ENCODE results near the gene DPF3. TPM values are rescaled to one million over a fixed set of nuclear protein-coding genes. Genes with fewer than 3 reads are reported as not detected.

DPF3 gene
- total RNA-seq, 1 experiment from 2014 or later = 0.31 TPM

DNA sequence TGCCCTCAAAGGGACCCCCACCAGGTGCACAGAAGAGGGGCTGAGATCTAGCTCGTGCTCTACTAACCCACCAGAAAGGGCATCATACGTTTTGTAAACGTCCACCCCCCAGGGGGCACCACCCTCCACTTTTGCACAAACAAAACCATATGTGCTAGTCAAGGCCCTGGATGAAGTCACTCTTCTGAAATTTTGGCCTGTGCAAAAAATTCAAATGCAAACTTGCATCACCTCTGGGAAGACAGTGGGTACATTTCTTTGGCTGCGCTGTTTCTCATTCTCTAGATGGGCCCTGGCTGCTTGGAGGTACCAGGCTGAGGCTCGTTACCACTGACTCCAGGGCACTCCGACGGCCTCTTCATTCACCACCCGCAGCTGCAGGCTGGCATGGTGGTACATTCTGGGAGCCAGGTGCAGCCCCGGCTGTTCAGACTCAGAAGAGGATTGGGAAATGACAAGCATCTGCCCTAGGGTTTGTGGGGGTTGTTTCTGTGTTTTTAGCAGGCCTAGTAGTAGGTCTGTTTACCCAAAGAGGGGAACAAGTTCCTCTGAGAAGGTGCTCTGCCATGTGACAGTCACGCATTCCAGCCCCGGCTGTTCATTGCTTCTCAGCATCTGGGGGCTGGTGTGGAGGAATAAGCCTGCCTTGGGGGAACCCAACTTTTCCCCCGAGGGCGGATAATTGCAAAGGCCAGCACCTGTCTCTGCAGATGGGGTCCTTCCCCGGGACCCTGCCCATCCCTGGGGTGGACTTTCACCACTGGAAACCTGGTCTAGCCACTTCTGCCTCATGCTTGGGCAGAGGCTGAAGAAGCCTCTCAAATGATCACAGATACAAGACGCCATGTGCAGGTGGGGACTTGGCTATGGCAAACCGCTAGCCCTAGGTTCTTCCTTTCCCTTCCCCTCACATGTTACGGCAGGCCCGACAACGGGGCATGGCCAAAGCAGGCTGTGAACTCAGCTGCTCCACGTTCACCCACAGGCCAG lies 147.6 kb downstream of the DPF3 start:
- no peak overlapping the region for H3K27ac Mint-ChIP-seq
- H3K9me3 Mint-ChIP-seq = peaks cover 21% of the 10 kb centered on the region
- no peaks in the 10 kb centered on the region; the same call in none of the 2 replicates for H3K27me3 Mint-ChIP-seq (ENCODE audit: low read depth)
- peaks cover 13% of the 10 kb centered on the region for H3K4me1 Mint-ChIP-seq
- DNase-seq (ENCODE audit: low spot score) = no peak
- ATAC-seq = no peak
- ChIA-PET CTCF (interaction anchor here (1.3 kb wide), 1 partner anchor 159 kb away, joined by 4 read pairs; no protein-coding TSS in a partner anchor), POLR2A (interaction anchor here (0.5 kb wide), 1 partner anchor 265 kb away, joined by 6 read pairs; no protein-coding TSS in a partner anchor)
- TF ChIP-seq ELF4 (CRISPR knock-in tag; IDR thresholded peaks at IDR 0.05; ENCODE audit: low read depth) = no peak
- no peak for TF ChIP-seq E2F4 (CRISPR knock-in tag; IDR thresholded peaks at IDR 0.05; ENCODE audit: borderline replicate concordance, low read depth)
- TF ChIP-seq ZNF121 (CRISPR knock-in tag; IDR thresholded peaks at IDR 0.05) = no peak
- no peak for TF ChIP-seq FOXP1 (CRISPR knock-in tag; IDR thresholded peaks at IDR 0.05; ENCODE audit: borderline replicate concordance)
- TF ChIP-seq, protein P1, sequence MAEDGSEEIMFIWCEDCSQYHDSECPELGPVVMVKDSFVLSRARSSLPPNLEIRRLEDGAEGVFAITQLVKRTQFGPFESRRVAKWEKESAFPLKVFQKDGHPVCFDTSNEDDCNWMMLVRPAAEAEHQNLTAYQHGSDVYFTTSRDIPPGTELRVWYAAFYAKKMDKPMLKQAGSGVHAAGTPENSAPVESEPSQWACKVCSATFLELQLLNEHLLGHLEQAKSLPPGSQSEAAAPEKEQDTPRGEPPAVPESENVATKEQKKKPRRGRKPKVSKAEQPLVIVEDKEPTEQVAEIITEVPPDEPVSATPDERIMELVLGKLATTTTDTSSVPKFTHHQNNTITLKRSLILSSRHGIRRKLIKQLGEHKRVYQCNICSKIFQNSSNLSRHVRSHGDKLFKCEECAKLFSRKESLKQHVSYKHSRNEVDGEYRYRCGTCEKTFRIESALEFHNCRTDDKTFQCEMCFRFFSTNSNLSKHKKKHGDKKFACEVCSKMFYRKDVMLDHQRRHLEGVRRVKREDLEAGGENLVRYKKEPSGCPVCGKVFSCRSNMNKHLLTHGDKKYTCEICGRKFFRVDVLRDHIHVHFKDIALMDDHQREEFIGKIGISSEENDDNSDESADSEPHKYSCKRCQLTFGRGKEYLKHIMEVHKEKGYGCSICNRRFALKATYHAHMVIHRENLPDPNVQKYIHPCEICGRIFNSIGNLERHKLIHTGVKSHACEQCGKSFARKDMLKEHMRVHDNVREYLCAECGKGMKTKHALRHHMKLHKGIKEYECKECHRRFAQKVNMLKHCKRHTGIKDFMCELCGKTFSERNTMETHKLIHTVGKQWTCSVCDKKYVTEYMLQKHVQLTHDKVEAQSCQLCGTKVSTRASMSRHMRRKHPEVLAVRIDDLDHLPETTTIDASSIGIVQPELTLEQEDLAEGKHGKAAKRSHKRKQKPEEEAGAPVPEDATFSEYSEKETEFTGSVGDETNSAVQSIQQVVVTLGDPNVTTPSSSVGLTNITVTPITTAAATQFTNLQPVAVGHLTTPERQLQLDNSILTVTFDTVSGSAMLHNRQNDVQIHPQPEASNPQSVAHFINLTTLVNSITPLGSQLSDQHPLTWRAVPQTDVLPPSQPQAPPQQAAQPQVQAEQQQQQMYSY (CRISPR knock-in tag; IDR thresholded peaks at IDR 0.05) = no peak
- TF ChIP-seq ETV6 (CRISPR knock-in tag; IDR thresholded peaks at IDR 0.05) = no peak
- no peak for TF ChIP-seq NFE2L1 (CRISPR knock-in tag; IDR thresholded peaks at IDR 0.05)
- TF ChIP-seq CREB1 (CRISPR knock-in tag; IDR thresholded peaks at IDR 0.05) = no peak
- TF ChIP-seq ZMAT4 (CRISPR knock-in tag; IDR thresholded peaks at IDR 0.05) = no peak
- no peak for TF ChIP-seq SMAD4 (CRISPR knock-in tag; IDR thresholded peaks at IDR 0.05)
- no peak for TF ChIP-seq ZNF396 (CRISPR knock-in tag; IDR thresholded peaks at IDR 0.05; ENCODE audit: borderline replicate concordance)
- no peak for TF ChIP-seq ZNF532 (CRISPR knock-in tag; IDR thresholded peaks at IDR 0.05; ENCODE audit: borderline replicate concordance)
- TF ChIP-seq, protein P2, sequence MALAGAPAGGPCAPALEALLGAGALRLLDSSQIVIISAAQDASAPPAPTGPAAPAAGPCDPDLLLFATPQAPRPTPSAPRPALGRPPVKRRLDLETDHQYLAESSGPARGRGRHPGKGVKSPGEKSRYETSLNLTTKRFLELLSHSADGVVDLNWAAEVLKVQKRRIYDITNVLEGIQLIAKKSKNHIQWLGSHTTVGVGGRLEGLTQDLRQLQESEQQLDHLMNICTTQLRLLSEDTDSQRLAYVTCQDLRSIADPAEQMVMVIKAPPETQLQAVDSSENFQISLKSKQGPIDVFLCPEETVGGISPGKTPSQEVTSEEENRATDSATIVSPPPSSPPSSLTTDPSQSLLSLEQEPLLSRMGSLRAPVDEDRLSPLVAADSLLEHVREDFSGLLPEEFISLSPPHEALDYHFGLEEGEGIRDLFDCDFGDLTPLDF (CRISPR knock-in tag; IDR thresholded peaks at IDR 0.05) = no peak
- no peak for TF ChIP-seq ZNF416 (CRISPR knock-in tag; IDR thresholded peaks at IDR 0.05)
- no peak for TF ChIP-seq MAX (CRISPR knock-in tag; IDR thresholded peaks at IDR 0.05)
- no peak for TF ChIP-seq GRHL2 (CRISPR knock-in tag; IDR thresholded peaks at IDR 0.05; ENCODE audit: insufficient replicate concordance, severe bottlenecking)
- no peak overlapping the region for H3K4me3 Mint-ChIP-seq
- peaks cover 16% of the 10 kb centered on the region for H3K36me3 Mint-ChIP-seq
